ENCODE data around the gene RIGI. TPM values are rescaled to one million over a fixed set of nuclear protein-coding genes. Genes with fewer than 3 reads are reported as not detected.

RIGI gene
- total and polyA plus RNA-seq, 11 donors: 1.8 to 18.5 (median 4.2) TPM

- Histone ChIP-seq H3K27ac (no peak overlapping the region), H3K9me3 (no peaks in the 10 kb centered on the region), H3K4me3 (no peak overlapping the region), H3K4me1 (no peaks in the 10 kb centered on the region), H3K27me3 (no peaks in the 10 kb centered on the region), H3K36me3 (peaks cover 0 to 99% (median 79%) of the 10 kb centered on the region in 9 donors)
- intact Hi-C loops (cut with DNase I): loop anchor here in 1 of 10 donors (5.0 kb wide), 1 partner anchor 33 kb away; no protein-coding TSS in a partner anchor
- WGBS, 4 donors: 77 to 83% (median 80%) methylated on average over 3 of the region's 3 CpGs
- DNase-seq (no peak), ATAC-seq (no peak)
- no peak for TF ChIP-seq POLR2A (IDR thresholded peaks at IDR 0.05)
- TF ChIP-seq, protein P1, sequence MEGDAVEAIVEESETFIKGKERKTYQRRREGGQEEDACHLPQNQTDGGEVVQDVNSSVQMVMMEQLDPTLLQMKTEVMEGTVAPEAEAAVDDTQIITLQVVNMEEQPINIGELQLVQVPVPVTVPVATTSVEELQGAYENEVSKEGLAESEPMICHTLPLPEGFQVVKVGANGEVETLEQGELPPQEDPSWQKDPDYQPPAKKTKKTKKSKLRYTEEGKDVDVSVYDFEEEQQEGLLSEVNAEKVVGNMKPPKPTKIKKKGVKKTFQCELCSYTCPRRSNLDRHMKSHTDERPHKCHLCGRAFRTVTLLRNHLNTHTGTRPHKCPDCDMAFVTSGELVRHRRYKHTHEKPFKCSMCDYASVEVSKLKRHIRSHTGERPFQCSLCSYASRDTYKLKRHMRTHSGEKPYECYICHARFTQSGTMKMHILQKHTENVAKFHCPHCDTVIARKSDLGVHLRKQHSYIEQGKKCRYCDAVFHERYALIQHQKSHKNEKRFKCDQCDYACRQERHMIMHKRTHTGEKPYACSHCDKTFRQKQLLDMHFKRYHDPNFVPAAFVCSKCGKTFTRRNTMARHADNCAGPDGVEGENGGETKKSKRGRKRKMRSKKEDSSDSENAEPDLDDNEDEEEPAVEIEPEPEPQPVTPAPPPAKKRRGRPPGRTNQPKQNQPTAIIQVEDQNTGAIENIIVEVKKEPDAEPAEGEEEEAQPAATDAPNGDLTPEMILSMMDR (IDR thresholded peaks at IDR 0.05): no peak
These were observed 35.4 kb downstream of the RIGI start for GRCh38 chr9:32490601-32491000.

- TF ChIP-seq, protein P1 (IDR thresholded peaks at IDR 0.05): no peak
- no peak for TF ChIP-seq POLR2A (IDR thresholded peaks at IDR 0.05)
- Histone ChIP-seq H3K27me3 (no peaks in the 10 kb centered on the region), H3K36me3 (peaks cover 0 to 100% (median 98%) of the 10 kb centered on the region in 9 donors), H3K4me1 (no peaks in the 10 kb centered on the region), H3K4me3 (no peak overlapping the region), H3K9me3 (no peaks in the 10 kb centered on the region), H3K27ac (no peak overlapping the region)
- DNase-seq (no peak), ATAC-seq (no peak)
- 56 to 76% (median 69%) methylated on average over 3 of the region's 3 CpGs for WGBS, 4 donors
- intact Hi-C loops (cut with DNase I): loop anchor here in 2 of 10 donors (2.0 to 10.0 kb wide), 2 partner anchors 29 to 57 kb away; no protein-coding TSS in a partner anchor
These were observed 38.0 kb downstream of the RIGI start for GRCh38 chr9:32487981-32488380.

DNA sequence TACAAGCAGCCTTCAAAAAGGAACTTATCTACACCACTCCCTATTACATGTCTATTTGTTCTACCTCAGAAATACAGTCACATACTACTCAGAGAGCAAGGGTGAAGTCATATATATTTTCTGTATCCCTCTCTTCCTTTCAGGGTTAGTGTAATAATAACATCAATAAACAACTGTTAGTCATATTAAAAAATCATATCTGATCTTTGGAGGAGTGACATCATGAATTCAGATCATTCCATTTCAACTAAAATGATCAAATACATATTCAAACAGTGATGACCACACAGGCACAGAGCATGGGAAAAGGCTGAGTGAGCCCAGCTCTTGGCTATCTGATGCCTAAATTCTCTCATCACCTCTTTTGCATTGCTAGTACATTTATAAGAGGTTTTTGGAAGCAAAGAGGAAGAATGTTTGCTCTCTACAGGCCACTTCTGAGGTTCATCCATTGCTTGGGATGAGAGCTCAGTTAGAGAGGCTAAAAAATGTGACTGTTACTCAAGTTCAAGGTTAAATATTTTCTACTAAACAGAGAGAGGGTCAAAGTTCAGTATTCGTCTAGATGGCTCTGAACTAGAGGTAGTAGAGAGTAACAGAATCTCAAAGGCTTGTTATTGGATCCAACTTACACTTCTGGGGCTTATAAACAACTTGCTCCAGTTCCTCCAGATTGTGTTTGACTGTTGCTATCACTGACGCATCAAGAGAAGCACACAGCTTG, 39.0 kb downstream of the RIGI start:
- peaks cover 0 to 100% (median 96%) of the 10 kb centered on the region in 9 donors for H3K36me3 ChIP-seq
- H3K4me1 ChIP-seq: no peaks in the 10 kb centered on the region
- H3K27me3 ChIP-seq: no peaks in the 10 kb centered on the region
- intact Hi-C loops (cut with DNase I): loop anchor here in 2 of 10 donors (2.0 to 10.0 kb wide), 2 partner anchors 30 to 58 kb away; no protein-coding TSS in a partner anchor
- H3K27ac ChIP-seq: no peak overlapping the region
- TF ChIP-seq, protein P1 (IDR thresholded peaks at IDR 0.05): no peak
- no peak for TF ChIP-seq POLR2A (IDR thresholded peaks at IDR 0.05)
- 84 to 95% (median 90%) methylated on average over 2 of the region's 2 CpGs for WGBS, 4 donors
- H3K4me3 ChIP-seq: no peak overlapping the region
- ATAC-seq (no peak), DNase-seq (no peak)
- no peaks in the 10 kb centered on the region for H3K9me3 ChIP-seq

- Histone ChIP-seq H3K4me3 (no peak overlapping the region), H3K27me3 (no peaks in the 10 kb centered on the region), H3K9me3 (no peaks in the 10 kb centered on the region), H3K27ac (no peak overlapping the region), H3K36me3 (peaks cover 0 to 100% (median 90%) of the 10 kb centered on the region in 9 donors), H3K4me1 (no peaks in the 10 kb centered on the region)
- ATAC-seq (no peak), DNase-seq (no peak)
- intact Hi-C loops (cut with DNase I): loop anchor here in 1 of 10 donors (10.0 kb wide), 1 partner anchor 61 kb away; no protein-coding TSS in a partner anchor
- 85 to 90% (median 89%) methylated on average over 4 of the region's 4 CpGs for WGBS, 4 donors
- TF ChIP-seq, protein P1 (IDR thresholded peaks at IDR 0.05): no peak
- no peak for TF ChIP-seq POLR2A (IDR thresholded peaks at IDR 0.05)
These were observed 42.7 kb downstream of the RIGI start for GRCh38 chr9:32483343-32483742.
